ENCODE results near the gene WDR81. TPM values are rescaled to one million over a fixed set of nuclear protein-coding genes. Genes with fewer than 3 reads are reported as not detected.
A peak's percentile ranks its signal among the peaks of the same experiment; 100 is the strongest.

Gene WDR81
- total RNA-seq, 1 experiment from 2014 or later: 17.3 TPM

DNA sequence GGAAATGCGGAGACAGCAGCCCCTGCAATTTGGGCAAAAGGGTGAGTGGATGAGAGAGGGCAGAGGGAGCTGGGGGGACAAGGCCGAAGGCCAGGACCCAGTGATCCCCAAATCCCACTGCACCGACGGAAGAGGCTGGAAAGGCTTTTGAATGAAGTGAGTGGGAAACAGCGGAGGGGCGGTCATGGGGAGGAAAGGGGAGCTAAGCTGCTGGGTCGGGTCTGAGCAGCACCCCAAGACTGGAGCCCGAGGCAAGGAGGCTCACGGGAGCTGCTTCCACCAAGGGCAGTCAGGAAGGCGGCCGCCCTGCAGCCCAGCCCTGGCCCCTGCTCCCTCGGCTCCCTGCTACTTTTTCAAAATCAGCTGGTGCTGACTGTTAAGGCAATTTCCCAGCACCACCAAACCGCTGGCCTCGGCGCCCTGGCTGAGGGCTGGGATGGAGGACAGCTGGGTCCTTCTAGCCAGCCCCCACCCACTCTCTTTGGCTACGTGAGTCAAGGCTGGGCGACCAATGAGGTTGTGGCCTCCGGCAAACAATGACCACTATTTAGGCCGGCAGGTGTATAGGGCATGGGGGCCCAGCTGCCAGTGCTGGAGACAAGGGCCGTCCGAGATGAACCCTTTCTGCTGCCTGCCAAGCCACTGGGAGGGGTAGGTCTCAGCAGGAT is 37.9 kb downstream of the WDR81 start:
- H3K36me3 ChIP-seq (ENCODE audit: control insufficient read depth in 1 of 2, insufficient read depth in 2 of 2, low read length in 2 of 2): no peaks in the 10 kb centered on the region
- ChIA-PET CTCF (interaction anchor here (0.9 kb wide), 1 partner anchor 41 kb away, joined by 3 read pairs; no protein-coding TSS in a partner anchor), POLR2A (interaction anchor here (2.1 kb wide), 1 partner anchor 45 kb away, joined by 6 read pairs; no protein-coding TSS in a partner anchor), RAD21 (ENCODE audit: low non-redundant PET in 1 of 2, low total read pairs in 2 of 2, uncharacterized antibody in 2 of 2, unreplicated experiment in 2 of 2) (no interaction called here)
- TF ChIP-seq ZBTB33 (IDR thresholded peaks at IDR 0.05; ENCODE audit: extremely low read depth, insufficient replicate concordance, low read length): no peak
- no peak for TF ChIP-seq FOSL1 (IDR thresholded peaks at IDR 0.05; ENCODE audit: low read depth)
- TF ChIP-seq TCF7L2 (IDR thresholded peaks at IDR 0.05; ENCODE audit: borderline replicate concordance, extremely low read depth, insufficient read depth, insufficient read length): no peak
- TF ChIP-seq SP1 (IDR thresholded peaks at IDR 0.05; ENCODE audit: low read depth): no peak
- no peak for TF ChIP-seq ZNF274 (IDR thresholded peaks at IDR 0.05; ENCODE audit: low read depth, low read length)
- no peak for TF ChIP-seq REST (IDR thresholded peaks at IDR 0.05; ENCODE audit: low read depth)
- H3K79me2 ChIP-seq (ENCODE audit: insufficient read depth, low read length): no peaks in the 10 kb centered on the region
- H3K27me3 ChIP-seq (ENCODE audit: insufficient read depth, low read length): no peaks in the 10 kb centered on the region
- H3K4me3 ChIP-seq (replicated peaks in 1 of 2; ENCODE audit: low read depth in 1 of 2, low read length in 2 of 2): no peak overlapping the region
- H3K9ac ChIP-seq (ENCODE audit: low read length): no peak overlapping the region
- no peaks in the 10 kb centered on the region for H3K9me2 ChIP-seq (ENCODE audit: insufficient read depth)
- ATAC-seq: peak; percentile 38; the same call in 1 of the 2 replicates
- no peak overlapping the region for H2AFZ ChIP-seq (ENCODE audit: low read depth, low read length, poor library complexity, severe bottlenecking)
- H3K4me2 ChIP-seq (ENCODE audit: low read length): no peak overlapping the region
- no TSS peak for BruUV-seq (replicated peaks)
- no peak overlapping the region for H3K27ac ChIP-seq (ENCODE audit: low read depth, low read length)
- peaks cover 2 to 16% of the 10 kb centered on the region in 2 experiments; a peak in 3 of 4 replicates for H3K4me1 ChIP-seq (ENCODE audit: control insufficient read depth in 1 of 2, insufficient read depth in 2 of 2, low read length in 2 of 2)
- no peaks in the 10 kb centered on the region for H3K9me3 ChIP-seq (ENCODE audit: control insufficient read depth in 1 of 2, insufficient read depth in 1 of 2, low read depth in 1 of 2, low read length in 2 of 2)
- H4K20me1 ChIP-seq (ENCODE audit: insufficient read depth): no peaks in the 10 kb centered on the region
- intact Hi-C loops (cut with micrococcal nuclease): no loop called here
- no peak for DNase-seq (ENCODE audit: low read depth, low spot score)
